Smooth muscle cell of the brain vasculature (primary cell): Measurements from ENCODE around the gene ASB6.
"Not testable (repeated sequence)": the region's sequence is repeated elsewhere in the genome, so short reads cannot be mapped to it uniquely, and the experiment has no call there.

Experiments used
- DNase-seq: peaks from one replicate; pipeline ENCODE4 v3.0.0-alpha.2; 2012; ENCODE audit warnings: low read depth, low spot score

The ASB6 gene

GRCh38 chr9:129644365-129644764 is 2.4 kb upstream of the ASB6 start:
- DNase-seq: no peak

DNA sequence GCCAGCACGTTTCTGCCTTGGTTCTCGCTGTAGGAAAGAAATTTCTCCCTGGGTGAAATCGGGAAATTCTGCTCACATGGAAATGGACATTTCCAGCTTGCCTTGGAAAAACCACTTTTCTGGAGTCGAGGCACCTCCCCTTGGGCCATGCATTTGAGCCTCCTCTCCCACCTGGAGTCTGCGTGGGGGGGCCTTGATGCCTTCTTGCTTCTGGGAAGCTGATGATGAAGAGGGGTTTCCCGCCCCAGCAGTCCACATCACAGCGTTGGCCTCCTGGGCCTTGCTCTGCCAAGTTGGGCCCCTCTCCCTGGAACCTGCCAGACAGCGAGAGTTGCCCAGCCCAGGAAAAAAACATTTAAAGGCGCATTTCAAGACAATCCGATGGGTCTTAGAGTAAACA is 1.8 kb upstream of the ASB6 start:
- no peak for DNase-seq

- DNase-seq: no peak
Observed at GRCh38 chr9:129640871-129641749, 841 bp downstream of the ASB6 start.

- no peak for DNase-seq
Observed at GRCh38 chr9:129640086-129640870, 1.7 kb downstream of the ASB6 start.

DNA sequence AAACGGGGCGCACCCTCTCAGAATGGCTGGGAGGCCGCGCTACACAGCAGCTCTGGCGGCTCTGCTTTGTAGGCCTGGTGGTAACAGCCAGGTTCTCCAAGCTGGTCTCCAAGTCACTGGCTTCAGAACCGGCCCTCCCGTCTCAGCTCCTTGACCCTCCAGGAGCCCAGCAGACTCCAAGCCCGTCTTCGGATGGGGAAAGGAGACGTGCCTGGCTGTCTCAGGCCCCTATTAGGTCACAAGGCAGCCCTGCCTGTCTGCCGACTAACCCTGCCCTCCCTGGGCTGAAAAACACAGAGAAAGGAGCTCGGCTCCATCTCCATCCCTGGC is 2.2 kb downstream of the ASB6 start:
- no peak for DNase-seq

DNA sequence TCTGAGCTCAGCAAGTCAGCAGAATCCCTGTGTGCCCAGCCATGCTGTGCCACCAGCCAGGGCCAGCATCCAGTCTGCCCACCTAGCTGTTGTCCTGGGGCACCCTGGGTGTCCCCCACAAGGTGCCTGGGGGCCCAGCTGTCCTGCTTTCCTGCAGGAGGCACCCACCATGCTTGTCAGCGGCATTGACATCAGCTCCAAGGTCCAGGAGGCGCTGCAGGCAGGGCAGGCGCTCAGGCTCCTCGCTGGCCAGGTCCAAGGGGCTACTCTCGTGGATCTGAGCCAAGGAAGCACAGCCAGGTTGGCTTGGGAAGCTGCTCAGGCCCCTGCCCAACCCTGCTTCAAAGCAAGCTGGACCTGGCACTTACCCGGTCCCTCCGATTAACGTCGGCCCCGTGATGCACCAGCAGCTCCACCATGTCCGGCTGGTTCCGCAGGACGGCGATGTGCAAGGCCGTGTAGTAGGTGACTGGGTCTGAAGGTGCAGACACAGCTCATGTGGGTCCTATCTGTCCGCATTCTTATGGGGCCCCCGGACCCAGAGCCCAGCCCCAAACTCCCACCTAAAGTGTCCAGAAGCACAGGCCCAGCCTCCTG is 2.8 kb downstream of the ASB6 start:
- DNase-seq: no peak

DNA sequence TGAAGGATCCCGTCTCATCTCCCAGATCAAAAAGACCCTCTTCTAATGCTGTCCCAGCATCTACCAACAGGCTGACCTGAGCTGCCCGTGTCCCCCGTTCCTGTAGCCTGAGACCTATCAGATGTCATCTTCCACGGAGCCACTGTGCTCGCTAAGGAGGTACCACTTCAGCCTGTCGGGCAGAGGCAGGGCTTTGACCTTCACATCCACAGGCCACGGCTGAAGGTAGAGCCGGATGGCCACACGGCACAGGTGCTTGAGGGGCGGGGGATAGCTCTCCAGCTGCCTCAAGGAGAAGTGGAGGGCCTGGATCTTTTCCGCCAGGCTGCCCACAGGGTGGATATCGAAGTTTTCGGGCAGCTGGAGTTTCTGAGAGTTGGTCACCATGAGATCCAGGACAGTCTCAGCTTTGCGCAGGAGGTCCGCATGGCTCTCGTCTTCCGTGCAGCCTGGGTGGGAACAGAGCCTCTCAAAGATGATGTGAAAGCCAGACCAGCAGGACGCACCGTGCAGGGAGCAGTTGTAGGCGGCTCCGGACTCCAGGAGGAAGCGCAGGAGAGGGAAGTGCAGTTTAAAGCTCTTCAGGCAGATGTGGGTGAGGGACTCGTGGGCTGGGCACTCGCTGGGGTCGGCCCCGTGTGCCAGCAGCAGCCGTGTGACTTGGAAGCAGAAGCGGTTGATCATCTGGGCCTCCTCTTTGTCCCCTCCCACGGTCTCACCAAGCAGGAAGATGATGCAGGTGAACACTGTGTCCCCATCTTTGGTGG is 4.1 kb downstream of the ASB6 start:
- no peak for DNase-seq

DNA sequence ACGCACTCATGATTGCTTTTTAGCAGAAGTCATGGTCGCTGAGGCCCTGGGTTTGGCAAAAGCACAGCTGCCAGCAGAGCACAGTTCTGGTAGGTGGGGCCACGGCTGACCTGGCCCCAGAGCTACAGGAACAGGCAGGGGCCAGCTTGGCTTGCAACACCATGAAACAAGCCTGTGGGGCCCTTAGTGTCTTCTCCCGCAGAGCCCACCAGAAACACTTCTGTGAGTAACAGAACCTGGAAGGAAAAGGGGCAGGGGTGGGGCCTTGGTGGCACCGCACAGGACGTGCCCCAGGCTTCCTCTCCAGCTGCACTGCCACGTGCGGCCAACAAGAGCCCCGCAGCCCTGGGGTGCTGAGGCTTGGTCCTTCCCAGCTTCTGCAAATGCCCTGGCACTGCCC is 4.8 kb downstream of the ASB6 start:
- DNase-seq: no peak

DNA sequence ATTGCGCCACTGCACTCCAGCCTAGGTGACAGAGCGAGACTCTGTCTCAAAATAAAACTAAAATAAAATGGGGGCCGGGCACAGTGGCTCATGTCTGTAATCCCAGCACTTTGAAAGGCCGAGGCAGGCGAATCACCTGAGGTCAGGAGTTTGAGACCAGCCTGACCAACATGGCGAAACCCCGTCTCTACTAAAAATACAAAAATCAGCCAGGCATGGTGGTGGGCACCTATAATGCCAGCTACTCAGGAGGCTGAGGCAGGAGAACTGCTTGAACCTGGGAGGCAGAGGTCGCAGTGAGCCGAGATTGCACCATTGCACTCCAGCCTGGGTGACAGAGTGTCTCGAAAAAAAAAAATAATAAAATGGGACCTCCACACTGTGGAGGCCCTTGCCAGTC is 5.6 kb downstream of the ASB6 start:
- not testable (repeated sequence) for DNase-seq

- DNase-seq: no peak
Observed at GRCh38 chr9:129635099-129636065, 6.6 kb downstream of the ASB6 start.

DNA sequence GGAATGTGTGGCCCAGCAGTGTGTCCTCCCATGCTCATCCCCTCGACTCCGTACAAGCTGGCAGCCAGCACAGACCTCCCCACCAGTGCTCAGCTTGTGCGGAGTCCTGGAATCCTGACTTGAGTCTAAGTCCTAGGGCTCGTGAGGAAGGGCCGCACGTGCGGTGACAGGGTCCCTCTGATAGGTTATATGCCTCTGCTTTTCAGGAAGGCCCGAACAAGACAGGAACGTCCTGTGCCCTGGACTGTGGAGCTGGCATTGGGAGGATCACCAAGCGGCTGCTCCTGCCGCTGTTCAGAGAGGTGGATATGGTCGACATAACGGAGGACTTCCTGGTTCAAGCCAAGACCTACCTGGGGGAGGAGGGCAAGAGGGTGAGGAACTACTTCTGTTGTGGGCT is 8.1 kb downstream of the ASB6 start:
- DNase-seq: no peak

DNA sequence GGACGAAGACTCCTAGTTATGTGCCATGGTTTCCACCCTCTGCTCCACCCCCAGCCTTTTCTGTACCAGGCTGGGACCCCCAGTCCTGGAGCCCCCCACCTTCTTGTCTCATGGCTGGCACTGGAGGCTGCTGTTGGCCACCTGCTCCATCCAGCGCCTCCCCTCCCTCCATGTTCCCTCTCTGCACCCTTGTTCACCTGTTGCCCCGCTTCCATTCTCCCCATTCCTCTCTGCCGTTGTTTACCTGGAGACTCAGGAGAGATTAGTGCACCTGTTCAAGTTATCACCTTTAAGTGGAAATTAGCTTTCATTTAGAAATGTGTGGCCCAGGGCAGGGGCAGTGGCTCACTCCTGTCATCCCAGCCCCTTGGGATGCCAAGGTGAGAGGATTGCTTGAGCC is 8.7 kb downstream of the ASB6 start:
- no peak for DNase-seq

- no peak for DNase-seq
Observed at GRCh38 chr9:129632460-129632859, 9.5 kb downstream of the ASB6 start.

- DNase-seq: no peak
Observed at GRCh38 chr9:129631674-129632129, 10.2 kb downstream of the ASB6 start.

GRCh38 chr9:129630967-129631673 is 10.8 kb downstream of the ASB6 start:
- no peak for DNase-seq

- DNase-seq: no peak
Observed at GRCh38 chr9:129629251-129629820, 12.6 kb downstream of the ASB6 start.

- DNase-seq: no peak
Observed at GRCh38 chr9:129628709-129629108, 13.2 kb downstream of the ASB6 start.

GRCh38 chr9:129627556-129628440 is 14.2 kb downstream of the ASB6 start:
- DNase-seq: peak; percentile 85
